Measurements from ENCODE around the gene ACP6.
A peak's percentile ranks its signal among the peaks of the same experiment; 100 is the strongest.
"Not testable (repeated sequence)": the region's sequence is repeated elsewhere in the genome, so short reads cannot be mapped to it uniquely, and the experiment has no call there.

The ACP6 gene

GRCh38 chr1:147670319-147671001 is at the start of gene ACP6:
ACP6 (minus strand) TSS chr1:147670524; CDS start chr1:147670048, 476 bp downstream.
- peak; percentile 90 for DNase-seq

GRCh38 chr1:147719711-147720225 is 49.4 kb upstream of the ACP6 start:
- no peak for DNase-seq

GRCh38 chr1:147719029-147719698 is 48.8 kb upstream of the ACP6 start:
- DNase-seq = no peak

GRCh38 chr1:147717706-147718097 is 47.4 kb upstream of the ACP6 start:
- DNase-seq = no peak

GRCh38 chr1:147717051-147717705 is 46.9 kb upstream of the ACP6 start:
- peak; percentile 46 for DNase-seq

- DNase-seq = no peak
These were observed 42.3 kb upstream of the ACP6 start for GRCh38 chr1:147712605-147713004.

GRCh38 chr1:147700042-147701006 is 30.0 kb upstream of the ACP6 start:
- DNase-seq = peak; percentile 66

- DNase-seq = no peak
These were observed 29.3 kb upstream of the ACP6 start for GRCh38 chr1:147699686-147700041.

- DNase-seq = no peak
These were observed 12.9 kb upstream of the ACP6 start for GRCh38 chr1:147683163-147683763.

- not testable (repeated sequence) for DNase-seq
These were observed 10.4 kb upstream of the ACP6 start for GRCh38 chr1:147680608-147681235.

GRCh38 chr1:147677681-147678080 is 7.4 kb upstream of the ACP6 start:
- DNase-seq = not testable (repeated sequence)

- DNase-seq = no peak
These were observed 6.2 kb upstream of the ACP6 start for GRCh38 chr1:147676311-147677085.

- no peak for DNase-seq
These were observed 3.5 kb upstream of the ACP6 start for GRCh38 chr1:147673816-147674215.

GRCh38 chr1:147673406-147673805 is 3.1 kb upstream of the ACP6 start:
- no peak for DNase-seq

- peak; percentile 41 for DNase-seq
These were observed 630 bp downstream of the ACP6 start for GRCh38 chr1:147669469-147670318.

- DNase-seq = no peak
These were observed 4.8 kb downstream of the ACP6 start for GRCh38 chr1:147665521-147665920.

- no peak for DNase-seq
These were observed 6.1 kb downstream of the ACP6 start for GRCh38 chr1:147664206-147664605.

- no peak for DNase-seq
These were observed 15.8 kb downstream of the ACP6 start for GRCh38 chr1:147654511-147654910.

- DNase-seq = no peak
These were observed 18.0 kb downstream of the ACP6 start for GRCh38 chr1:147652306-147652705.

GRCh38 chr1:147651466-147651865 is 18.9 kb downstream of the ACP6 start:
- no peak for DNase-seq
